Measurements from ENCODE around the gene DHRSX. TPM values are rescaled to one million over a fixed set of nuclear protein-coding genes. Genes with fewer than 3 reads are reported as not detected.

Gene DHRSX
- total RNA-seq, 2 donors from 2014 or later = 14.8 to 46.5 TPM

GRCh38 chrX:2185341-2186082 lies 315.3 kb downstream of the DHRSX start:
- H3K27me3 ChIP-seq = no peaks in the 10 kb centered on the region
- TF ChIP-seq CTCF (IDR thresholded peaks at IDR 0.05) (no peak), POLR2A (IDR thresholded peaks at IDR 0.05) (no peak)
- no peak for DNase-seq
- H3K4me3 ChIP-seq = no peak overlapping the region
- no peaks in the 10 kb centered on the region for H3K36me3 ChIP-seq (replicated peaks in 1 of 2; ENCODE audit: insufficient read depth in 1 of 2, low read depth in 2 of 2)
- WGBS, 2 donors = 93 to 94% methylated on average over 24 to 25 of the region's 25 CpGs
- H3K4me1 ChIP-seq = no peaks in the 10 kb centered on the region
- no peak for ATAC-seq
- no peaks in the 10 kb centered on the region for H3K9me3 ChIP-seq
- intact Hi-C loops (cut with DNase I) = no loop called here
- H3K27ac ChIP-seq = no peak overlapping the region

GRCh38 chrX:2184089-2184488 lies 316.7 kb downstream of the DHRSX start:
- TF ChIP-seq CTCF (IDR thresholded peaks at IDR 0.05) (no peak), POLR2A (IDR thresholded peaks at IDR 0.05) (no peak)
- H3K27ac ChIP-seq = no peak overlapping the region
- no peak for DNase-seq
- H3K27me3 ChIP-seq = no peaks in the 10 kb centered on the region
- H3K36me3 ChIP-seq (replicated peaks in 1 of 2; ENCODE audit: insufficient read depth in 1 of 2, low read depth in 2 of 2) = no peaks in the 10 kb centered on the region
- H3K4me3 ChIP-seq = no peak overlapping the region
- no peak for ATAC-seq
- no peaks in the 10 kb centered on the region for H3K4me1 ChIP-seq
- H3K9me3 ChIP-seq = no peaks in the 10 kb centered on the region
- intact Hi-C loops (cut with DNase I) = no loop called here
- WGBS, 2 donors = 79 to 95% methylated on average over 1 of the region's 1 CpG

GRCh38 chrX:2183193-2183725 lies 317.5 kb downstream of the DHRSX start:
- H3K9me3 ChIP-seq = no peaks in the 10 kb centered on the region
- no peak for TF ChIP-seq CTCF (IDR thresholded peaks at IDR 0.05)
- TF ChIP-seq POLR2A (IDR thresholded peaks at IDR 0.05) = no peak
- H3K27ac ChIP-seq = no peak overlapping the region
- H3K4me3 ChIP-seq = no peak overlapping the region
- ATAC-seq (no peak), DNase-seq (no peak)
- intact Hi-C loops (cut with DNase I) = no loop called here
- WGBS, 2 donors = 91% methylated on average over 10 to 14 of the region's 14 CpGs
- H3K36me3 ChIP-seq (replicated peaks in 1 of 2; ENCODE audit: insufficient read depth in 1 of 2, low read depth in 2 of 2) = no peaks in the 10 kb centered on the region
- H3K27me3 ChIP-seq = no peaks in the 10 kb centered on the region
- no peaks in the 10 kb centered on the region for H3K4me1 ChIP-seq

- Histone ChIP-seq H3K9me3 (no peaks in the 10 kb centered on the region), H3K27ac (no peak overlapping the region), H3K4me1 (no peaks in the 10 kb centered on the region), H3K36me3 (replicated peaks in 1 of 2; ENCODE audit: insufficient read depth in 1 of 2, low read depth in 2 of 2) (no peaks in the 10 kb centered on the region), H3K27me3 (no peaks in the 10 kb centered on the region), H3K4me3 (no peak overlapping the region)
- 93 to 94% methylated on average over 14 of the region's 14 CpGs for WGBS, 2 donors
- ATAC-seq = no peak
- TF ChIP-seq CTCF (IDR thresholded peaks at IDR 0.05) (no peak), POLR2A (IDR thresholded peaks at IDR 0.05) (no peak)
- intact Hi-C loops (cut with DNase I) = no loop called here
- DNase-seq = no peak
These were observed 323.2 kb downstream of the DHRSX start for GRCh38 chrX:2177541-2177940.

- ATAC-seq (no peak), DNase-seq (no peak)
- Histone ChIP-seq H3K4me3 (no peak overlapping the region), H3K9me3 (no peaks in the 10 kb centered on the region), H3K36me3 (replicated peaks in 1 of 2; ENCODE audit: insufficient read depth in 1 of 2, low read depth in 2 of 2) (no peaks in the 10 kb centered on the region), H3K27ac (no peak overlapping the region), H3K27me3 (no peaks in the 10 kb centered on the region), H3K4me1 (no peaks in the 10 kb centered on the region)
- 92 to 93% methylated on average over 3 to 5 of the region's 5 CpGs for WGBS, 2 donors
- intact Hi-C loops (cut with DNase I) = no loop called here
- TF ChIP-seq POLR2A (IDR thresholded peaks at IDR 0.05) = no peak
- TF ChIP-seq CTCF (IDR thresholded peaks at IDR 0.05) = no peak
These were observed 324.0 kb downstream of the DHRSX start for GRCh38 chrX:2176733-2177132.
